Measurements from ENCODE around the gene PRKCH.

GRCh38 chr14:61375218-61375617, 53.8 kb downstream of the PRKCH start:
- no peak for TF ChIP-seq CTCF (IDR thresholded peaks at IDR 0.05; ENCODE audit: borderline replicate concordance, extremely low read depth, low read length, poor library complexity, severe bottlenecking)
- no peak for TF ChIP-seq EZH2 (IDR thresholded peaks at IDR 0.05; ENCODE audit: borderline replicate concordance, low read depth, low read length, severe bottlenecking)
